Fibroblast of lung (primary cell): ENCODE results near the gene CCDC18.
"Not testable (repeated sequence)": the region's sequence is repeated elsewhere in the genome, so short reads cannot be mapped to it uniquely, and the experiment has no call there.

Experiments used
- CTCF ChIP-seq, 2 donors: IDR thresholded peaks in 1 of 2; conservative IDR thresholded peaks in 1 of 2; 1 replicate in 1 of 2; 2 replicates in 1 of 2; pipeline ENCODE4 v1.5.1; 2011 to 2012; ENCODE audit warnings: low read length in 2 of 2, control low read depth in 1 of 2, inconsistent platforms in 1 of 2, low read depth in 1 of 2, mild to moderate bottlenecking in 1 of 2
- EZH2 ChIP-seq: IDR thresholded peaks from 2 replicates; pipeline ENCODE4 v1.5.1; 2012; ENCODE audit warnings: low read length, control low read depth, mild to moderate bottlenecking; ENCODE audit errors: missing control alignments

GRCh38 chr1:93170141-93170678 is 10.3 kb upstream of the CCDC18 start:
- not testable (repeated sequence) for TF ChIP-seq CTCF (conservative IDR thresholded peaks at IDR 0.05 in 1 of 2, IDR thresholded peaks at IDR 0.05 in 1 of 2; ENCODE audit: low read depth in 1 of 2, low read length in 2 of 2); EZH2
